H1 (cell line): ENCODE results near the gene LRRC25. TPM values are rescaled to one million over a fixed set of nuclear protein-coding genes. Genes with fewer than 3 reads are reported as not detected.

Experiments used
- CTCF ChIA-PET: fragments of 300-600 bp; sonication (Branson Sonifier 250); formaldehyde crosslinking; loops from one replicate; lab custom pipeline; 2021; ENCODE audit not compliant: partially characterized antibody; lab: Charles Lee
- POLR2A ChIA-PET: fragments of 300-600 bp; sonication (Branson Sonifier 250); formaldehyde crosslinking; loops from one replicate; lab custom pipeline; 2021; ENCODE audit warnings: inconsistent platforms; ENCODE audit not compliant: partially characterized antibody; lab: Charles Lee
- DNase-seq, 2 experiments: peaks; one replicate each; pipeline versions ENCODE4 v3.0.0 to v3.0.0-alpha.2; 2010 to 2022; ENCODE audit warnings: low spot score in 2 of 2, low read depth in 1 of 2, mixed read lengths in 1 of 2
- FAIRE-seq: peaks from 2 replicates; lab custom pipeline; 2011; peaks lifted over from hg19 to GRCh38; lab: Jason Lieb, UNC
- H2AFZ ChIP-seq: 2 replicates; pipeline ENCODE4 v1.8.1; 2012; ENCODE audit warnings: low read length, inconsistent platforms
- H2AK5ac ChIP-seq: 2 replicates; pipeline ENCODE4 v1.6.1; 2013; ENCODE audit warnings: low read depth, low read length
- H2BK120ac ChIP-seq: replicated peaks from 2 replicates; pipeline ENCODE3; 2013; ENCODE audit warnings: low read depth, low read length, inconsistent platforms
- H2BK12ac ChIP-seq: 2 replicates; pipeline ENCODE4 v1.6.1; 2013; ENCODE audit warnings: low read depth, low read length
- H2BK15ac ChIP-seq: 2 replicates; pipeline ENCODE4 v1.6.1; 2013; ENCODE audit warnings: low read length
- H2BK20ac ChIP-seq: 2 replicates; pipeline ENCODE4 v1.6.1; 2013; ENCODE audit warnings: low read length
- H2BK5ac ChIP-seq: 2 replicates; pipeline ENCODE4 v1.6.1; 2013; ENCODE audit warnings: low read depth, low read length
- H3K14ac ChIP-seq: 2 replicates; pipeline ENCODE4 v1.6.1; 2013; ENCODE audit warnings: inconsistent platforms; ENCODE audit not compliant: insufficient read length
- H3K18ac ChIP-seq: 2 replicates; pipeline ENCODE4 v1.6.1; 2013; ENCODE audit warnings: low read length; ENCODE audit errors: extremely low read depth
- H3K23ac ChIP-seq: 2 replicates; pipeline ENCODE4 v1.6.1; 2013; ENCODE audit warnings: inconsistent platforms; ENCODE audit not compliant: insufficient read length
- H3K23me2 ChIP-seq: 2 replicates; pipeline ENCODE4 v1.6.1; 2013; ENCODE audit warnings: low read depth, low read length
- H3K27ac ChIP-seq: 2 replicates; pipeline ENCODE4 v1.6.1; 2011; ENCODE audit warnings: low read depth, low read length, inconsistent platforms
- H3K27me3 ChIP-seq, 4 experiments: replicated peaks in 1 of 4; 1 replicate in 1 of 4; 2 replicates in 3 of 4; pipeline versions ENCODE4 v1.6.1 to v1.8.1; 2011 to 2013; ENCODE audit warnings: low read length in 3 of 4, mild to moderate bottlenecking in 3 of 4, inconsistent platforms in 2 of 4, mixed read lengths in 2 of 4, moderate library complexity in 1 of 4; ENCODE audit not compliant: control insufficient read depth in 3 of 4, insufficient read depth in 3 of 4; ENCODE audit errors: extremely low read depth in 1 of 4
- H3K36me3 ChIP-seq, 4 experiments: 2 replicates each; pipeline versions ENCODE4 v1.6.1 to v1.8.1; 2011 to 2013; ENCODE audit warnings: mild to moderate bottlenecking in 4 of 4, low read length in 3 of 4, moderate library complexity in 2 of 4, control low read depth in 1 of 4, inconsistent platforms in 1 of 4; ENCODE audit not compliant: insufficient read depth in 4 of 4, control insufficient read depth in 2 of 4
- H3K4ac ChIP-seq: replicated peaks from 2 replicates; pipeline ENCODE3; 2013; ENCODE audit warnings: low read length, low read depth, mixed read lengths, inconsistent platforms; ENCODE audit not compliant: insufficient read length
- H3K4me1 ChIP-seq, 4 experiments: replicated peaks in 1 of 4; 1 replicate in 1 of 4; 2 replicates in 3 of 4; pipeline versions ENCODE4 v1.6.1 to v1.8.1; 2011 to 2013; ENCODE audit warnings: low read length in 3 of 4, inconsistent platforms in 2 of 4, mixed read lengths in 1 of 4; ENCODE audit not compliant: insufficient read depth in 4 of 4, control insufficient read depth in 3 of 4
- H3K4me2 ChIP-seq, 2 experiments: 2 replicates each; pipeline versions ENCODE4 v1.6.1 to v1.8.1; 2011 to 2013; ENCODE audit warnings: low read depth in 2 of 2, low read length in 2 of 2, control low read depth in 1 of 2, inconsistent platforms in 1 of 2, mild to moderate bottlenecking in 1 of 2; ENCODE audit not compliant: insufficient read depth in 1 of 2
- H3K4me3 ChIP-seq, 4 experiments: fragments of 200-600, 300-600 bp in 1 of 4; sonication (generic), shearing (Covaris generic), sonication (Bioruptor Twin) in 1 of 4; 2 replicates each; pipeline versions ENCODE4 v1.5.1 to v1.8.1; 2011 to 2016; ENCODE audit warnings: low read length in 4 of 4, low read depth in 3 of 4, control low read depth in 2 of 4, inconsistent platforms in 2 of 4, mild to moderate bottlenecking in 2 of 4, mixed read lengths in 1 of 4, moderate library complexity in 1 of 4; ENCODE audit not compliant: insufficient read depth in 2 of 4; ENCODE audit errors: extremely low read depth in 1 of 4
- H3K56ac ChIP-seq: replicated peaks from 2 replicates; pipeline ENCODE3; 2013; ENCODE audit warnings: low read depth, mild to moderate bottlenecking, mixed read lengths, low read length, inconsistent platforms; ENCODE audit not compliant: insufficient read length
- H3K79me1 ChIP-seq: 2 replicates; pipeline ENCODE4 v1.6.1; 2013; ENCODE audit warnings: low read depth, low read length, control low read depth
- H3K79me2 ChIP-seq, 2 experiments: 2 replicates each; pipeline versions ENCODE4 v1.6.1 to v1.8.1; 2012 to 2013; ENCODE audit warnings: low read length in 2 of 2, mild to moderate bottlenecking in 2 of 2, inconsistent platforms in 1 of 2; ENCODE audit not compliant: insufficient read depth in 2 of 2, control insufficient read depth in 1 of 2
- H3K9ac ChIP-seq, 4 experiments: replicated peaks in 1 of 4; 1 replicate in 1 of 4; 2 replicates in 3 of 4; pipeline versions ENCODE4 v1.6.1 to v1.8.1; 2011 to 2013; ENCODE audit warnings: low read depth in 3 of 4, low read length in 3 of 4, control low read depth in 2 of 4, mild to moderate bottlenecking in 2 of 4, moderate library complexity in 2 of 4, inconsistent platforms in 1 of 4; ENCODE audit errors: extremely low read depth in 1 of 4
- H3K9me3 ChIP-seq, 2 experiments: 2 replicates each; pipeline versions ENCODE4 v1.6.1 to v1.8.1; 2012 to 2013; ENCODE audit warnings: mild to moderate bottlenecking in 2 of 2, moderate library complexity in 2 of 2, control low read depth in 1 of 2, inconsistent platforms in 1 of 2, low read depth in 1 of 2, low read length in 1 of 2, mixed read lengths in 1 of 2; ENCODE audit not compliant: insufficient read depth in 2 of 2
- H4K20me1 ChIP-seq, 2 experiments: replicated peaks in 1 of 2; 2 replicates each; pipeline versions ENCODE3 to v1.8.1; 2011 to 2013; ENCODE audit warnings: inconsistent platforms in 2 of 2, low read length in 2 of 2, mild to moderate bottlenecking in 1 of 2; ENCODE audit not compliant: insufficient read depth in 2 of 2, control insufficient read depth in 1 of 2
- H4K5ac ChIP-seq: 2 replicates; pipeline ENCODE4 v1.6.1; 2013; ENCODE audit warnings: low read length, low read depth, mixed read lengths, inconsistent platforms; ENCODE audit not compliant: insufficient read length
- H4K8ac ChIP-seq: 2 replicates; pipeline ENCODE4 v1.8.0; 2013; ENCODE audit warnings: mild to moderate bottlenecking, moderate library complexity, low read length, inconsistent platforms; ENCODE audit not compliant: insufficient read depth; ENCODE audit errors: extremely low read depth
- H4K91ac ChIP-seq: replicated peaks from 2 replicates; pipeline ENCODE3; 2013; ENCODE audit warnings: low read length, mixed read lengths, inconsistent platforms; ENCODE audit not compliant: insufficient read length
- CEBPB ChIP-seq: IDR thresholded peaks from 2 replicates; pipeline ENCODE4 v1.6.1; 2012; ENCODE audit warnings: low read depth, low read length
- EZH2 ChIP-seq: fragments of 200-600 bp; sonication (generic); IDR thresholded peaks from 2 replicates; pipeline ENCODE4 v1.7.1; 2012; ENCODE audit warnings: low read depth, mild to moderate bottlenecking, moderate library complexity, low read length, inconsistent platforms; ENCODE audit not compliant: severe bottlenecking
- MAFK ChIP-seq: IDR thresholded peaks from 2 replicates; pipeline ENCODE4 v1.6.1; 2012; ENCODE audit warnings: low read depth, mild to moderate bottlenecking, improper control_type of control experiment, low read length
- SAP30 ChIP-seq: fragments of 300-600 bp; sonication (generic); IDR thresholded peaks from 2 replicates; pipeline ENCODE4 v1.7.1; 2012; ENCODE audit warnings: low read length, moderate library complexity, mild to moderate bottlenecking, inconsistent platforms; ENCODE audit not compliant: insufficient read depth, insufficient replicate concordance
- SRF ChIP-seq: IDR thresholded peaks from 2 replicates; pipeline ENCODE4 v1.6.1; 2011; ENCODE audit warnings: mild to moderate bottlenecking, low read depth, low read length, moderate library complexity
- WGBS, 2 experiments: shearing (Covaris generic) in 1 of 2; methylation state at CpG; one replicate each; pipeline versions ENCODE4 v1.1.6 to v1.1.7; 2013 to 2015; ENCODE audit warnings: low lambda C conversion rate in 2 of 2, mixed read lengths in 2 of 2, inconsistent platforms in 1 of 2, low coverage in 1 of 2, missing lambda C conversion rate in 1 of 2; ENCODE audit not compliant: insufficient replicate concordance in 2 of 2, insufficient coverage in 1 of 2, insufficient read length in 1 of 2; ENCODE audit errors: extremely low coverage in 1 of 2, missing lambda C conversion rate in 1 of 2; 5-methylcytosine and 5-hydroxymethylcytosine counted together
- polyA plus RNA-seq, 7 experiments: library from polyadenylated mRNA; depleted of rRNA in 3 of 7; stranded (reverse) in 5 of 7; unstranded in 2 of 7; fragments of >200 nt in 5 of 7; fragments of 200-250 nt in 2 of 7; gene quantifications; 1 replicate in 5 of 7; 2 replicates in 1 of 7; 4 replicates in 1 of 7; pipeline versions ENCODE4 v1.2.1 to v1.2.3, GENCODE V29; 2011 to 2013; ENCODE audit warnings: missing spikeins in 2 of 7, mixed read lengths in 2 of 7
- total RNA-seq: library from RNA; stranded (reverse); fragmentation: NEBNext Ultra II Directional; extraction: Animal tissue kit (Norgen Biotek cat#: 25700); gene quantifications from 2 replicates; pipeline ENCODE4 v1.2.1, GENCODE V29; 2021

The LRRC25 gene
- total and polyA plus RNA-seq, 2 of the 8 experiments (the other 6 are each of a cell fraction or from before 2014, with no cell fraction given): 0.20 to 0.41 TPM

DNA sequence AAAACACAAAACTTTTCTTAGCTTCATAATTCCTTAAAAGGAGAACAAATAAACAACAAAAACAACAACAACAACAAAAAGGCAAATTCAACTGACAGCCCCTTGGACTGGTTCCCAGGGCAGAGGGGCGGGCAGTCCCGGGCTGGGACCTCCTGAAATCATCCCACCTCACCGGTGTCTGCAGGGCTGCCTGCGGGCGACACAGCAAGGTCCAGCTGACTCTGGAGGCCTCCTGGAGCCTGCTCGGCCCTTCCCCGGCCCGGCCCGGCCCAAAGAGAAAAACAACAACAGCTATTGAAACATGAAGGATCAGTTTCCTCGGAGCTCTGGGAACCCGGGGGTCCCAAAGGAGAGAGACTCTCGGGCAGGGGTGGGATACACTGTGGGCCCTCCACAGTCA is 45.5 kb upstream of the LRRC25 start:
- no peak overlapping the region for H3K9ac ChIP-seq
- ChIA-PET CTCF (interaction anchor here (0.6 to 13.5 kb wide), 5 partner anchors 19 to 404 kb away, joined by 3 to 143 read pairs (median 3); no protein-coding TSS in a partner anchor), POLR2A (interaction anchor here (1.0 kb wide), 1 partner anchor 9 kb away, joined by 7 read pairs; no protein-coding TSS in a partner anchor)
- H2AFZ ChIP-seq: no peak overlapping the region
- H3K79me1 ChIP-seq: no peaks in the 10 kb centered on the region
- H3K4me3 ChIP-seq: no peak overlapping the region
- H3K4ac ChIP-seq: no peak overlapping the region
- peaks cover 0 to 9% of the 10 kb centered on the region in 2 experiments for H4K20me1 ChIP-seq
- no peak overlapping the region for H4K91ac ChIP-seq
- no peak overlapping the region for H2BK20ac ChIP-seq
- 94% methylated on average over 12 of the region's 12 CpGs; no CpG with 5 or more reads in 1 of the 2 experiments for WGBS, 2 experiments
- H3K18ac ChIP-seq: no peak overlapping the region
- no peak overlapping the region for H2BK120ac ChIP-seq
- H3K14ac ChIP-seq: no peak overlapping the region
- H2BK12ac ChIP-seq: no peak overlapping the region
- no peak overlapping the region for H2BK15ac ChIP-seq
- H2AK5ac ChIP-seq: no peak overlapping the region
- peaks cover 0 to 10% (median 1%) of the 10 kb centered on the region in 4 experiments; a peak in 2 of 8 replicates for H3K36me3 ChIP-seq
- H3K23ac ChIP-seq: no peak overlapping the region
- no peak overlapping the region for H4K5ac ChIP-seq
- no peak overlapping the region for H2BK5ac ChIP-seq
- no peaks in the 10 kb centered on the region for H3K27me3 ChIP-seq
- peaks cover 5 to 22% (median 14%) of the 10 kb centered on the region in 4 experiments for H3K4me1 ChIP-seq
- peaks cover 11% of the 10 kb centered on the region; the same call in 1 of the 2 replicates for H3K23me2 ChIP-seq
- no peaks in the 10 kb centered on the region for H3K79me2 ChIP-seq
- DNase-seq (no peak), FAIRE-seq (no peak)
- no peak overlapping the region for H3K56ac ChIP-seq
- no peak overlapping the region for H4K8ac ChIP-seq
- H3K9me3 ChIP-seq: no peaks in the 10 kb centered on the region
- H3K27ac ChIP-seq: no peak overlapping the region
- H3K4me2 ChIP-seq: no peak overlapping the region
- TF ChIP-seq CEBPB (no peak), MAFK (no peak), EZH2 (no peak), SAP30 (no peak), SRF (no peak)
